Panc1 (cell line): ENCODE data around the gene KIFC3. TPM values are rescaled to one million over a fixed set of nuclear protein-coding genes. Genes with fewer than 3 reads are reported as not detected.

Experiments used
- ATAC-seq: fragments of 200-7000 bp; cut with Tn5 transposase; 2 replicates; pipeline ENCODE4 v1.9.1; 2020; ENCODE audit warnings: mild to moderate bottlenecking, moderate library complexity
- BruUV-seq: library from RNA; stranded (reverse); fragments of 400-500 nt; replicated peaks from 2 replicates; lab custom pipeline; 2021; lab: Mats Ljungman, UMichigan
- CTCF ChIA-PET: fragments of 300-600 bp; sonication (Branson Sonifier 250); formaldehyde crosslinking; loops from one replicate; lab custom pipeline; 2022; ENCODE audit warnings: antibody characterized with exemption; lab: Charles Lee
- POLR2A ChIA-PET: fragments of 300-600 bp; sonication (Branson Sonifier 250); formaldehyde crosslinking; loops from one replicate; lab custom pipeline; 2022; ENCODE audit warnings: antibody characterized with exemption; lab: Charles Lee
- DNase-seq: peaks from one replicate; pipeline ENCODE4 v3.0.0-alpha.2; 2010; ENCODE audit warnings: low read depth, low spot score
- H3K27ac ChIP-seq: 2 replicates; pipeline ENCODE4 v1.5.1; 2011; ENCODE audit warnings: mild to moderate bottlenecking, low read length, inconsistent platforms
- H3K27me3 ChIP-seq: fragments of 200-500 bp; sonication (Bioruptor generic); 2 replicates; pipeline ENCODE4 v1.6.0; 2014; ENCODE audit warnings: low read length, inconsistent platforms; ENCODE audit not compliant: control insufficient read depth, insufficient read depth
- H3K36me3 ChIP-seq: fragments of 200-500 bp; sonication (Bioruptor generic); 2 replicates; pipeline ENCODE4 v1.5.1; 2014; ENCODE audit warnings: inconsistent platforms, mild to moderate bottlenecking, low read length, moderate library complexity; ENCODE audit not compliant: control insufficient read depth, insufficient read depth
- H3K4me1 ChIP-seq: 2 replicates; pipeline ENCODE4 v1.5.1; 2011; ENCODE audit warnings: inconsistent platforms, mild to moderate bottlenecking, low read length, moderate library complexity; ENCODE audit not compliant: control insufficient read depth, insufficient read depth
- H3K4me3 ChIP-seq, 2 experiments: 2 replicates each; pipeline ENCODE4 v1.5.1; 2011 to 2012; ENCODE audit warnings: low read depth in 2 of 2, low read length in 2 of 2, mild to moderate bottlenecking in 2 of 2, inconsistent platforms in 1 of 2, moderate library complexity in 1 of 2
- H3K9me3 ChIP-seq: fragments of 200-500 bp; sonication (Bioruptor generic); 2 replicates; pipeline ENCODE4 v1.5.1; 2014; ENCODE audit warnings: low read depth, mild to moderate bottlenecking, inconsistent platforms, low read length, moderate library complexity; ENCODE audit not compliant: control insufficient read depth, insufficient read depth
- CTCF ChIP-seq: fragments of 450-650 bp; IDR thresholded peaks from 2 replicates; pipeline ENCODE4 v1.5.1; 2017; ENCODE audit warnings: mild to moderate bottlenecking
- POLR2AphosphoS5 ChIP-seq: IDR thresholded peaks from 2 replicates; pipeline ENCODE4 v1.6.1; 2012; ENCODE audit warnings: mild to moderate bottlenecking, low read depth, low read length, moderate library complexity
- REST ChIP-seq, 2 experiments: IDR thresholded peaks; 2 replicates each; pipeline ENCODE4 v1.6.1; 2011 to 2012; ENCODE audit warnings: low read depth in 2 of 2, control low read depth in 1 of 2, low read length in 1 of 2, mild to moderate bottlenecking in 1 of 2, moderate library complexity in 1 of 2; ENCODE audit not compliant: insufficient read depth in 1 of 2
- SIN3A ChIP-seq: IDR thresholded peaks from 2 replicates; pipeline ENCODE4 v1.6.1; 2012; ENCODE audit warnings: low read depth, mild to moderate bottlenecking, low read length, moderate library complexity, borderline replicate concordance; ENCODE audit not compliant: insufficient read depth
- TCF7L2 ChIP-seq: IDR thresholded peaks from 2 replicates; pipeline ENCODE4 v1.6.1; 2011; ENCODE audit warnings: mild to moderate bottlenecking, low read depth, low read length, inconsistent platforms
- in situ Hi-C: cut with HindIII; loops from 2 replicates; pipeline ENCODE4 v1.10.0; 2016; ENCODE audit warnings: low sequenced_read_pairs, low pct_unique_long_range_greater_than_20kb
- intact Hi-C: fragments of 100-400 bp; cut with micrococcal nuclease; formaldehyde crosslinking; loops from one replicate; pipeline ENCODE4 v1.10.0; 2022; ENCODE audit not compliant: unreplicated experiment
- total RNA-seq: library from RNA; stranded (reverse); gene quantifications from one replicate; pipeline ENCODE4 v1.2.1, GENCODE V29; 2021; ENCODE audit not compliant: unreplicated experiment

KIFC3 gene
- total RNA-seq, 1 experiment from 2014 or later, result 51.5 TPM

GRCh38 chr16:57794849-57795430 lies 7.4 kb downstream of the KIFC3 start:
- POLR2A ChIA-PET, result no interaction called here
- H3K4me3 ChIP-seq, result no peak overlapping the region
- in situ Hi-C loops, result no loop called here
- no peak for DNase-seq
- H3K27ac ChIP-seq, result no peak overlapping the region
- no peaks in the 10 kb centered on the region for H3K27me3 ChIP-seq
- TF ChIP-seq CTCF, result no peak
- no peak for TF ChIP-seq SIN3A
- TF ChIP-seq POLR2AphosphoS5, result no peak
- TF ChIP-seq TCF7L2, result no peak
- TF ChIP-seq REST (IDR thresholded peaks at IDR 0.05; ENCODE audit: insufficient read depth in 1 of 2, low read depth in 2 of 2, low read length in 1 of 2), result no peak
- peaks cover 4% of the 10 kb centered on the region for H3K4me1 ChIP-seq
- BruUV-seq, result no TSS peak
- CTCF ChIA-PET, result interaction anchor here (0.8 to 1.1 kb wide), 2 partner anchors 68 to 145 kb away, joined by 3 to 5 read pairs; no protein-coding TSS in a partner anchor
- H3K36me3 ChIP-seq, result no peaks in the 10 kb centered on the region
- H3K9me3 ChIP-seq, result no peaks in the 10 kb centered on the region
- intact Hi-C loops, result loop anchor here (2.0 kb wide), 1 partner anchor 68 kb away; no protein-coding TSS in a partner anchor
- peak; percentile 45; the same call in 1 of the 2 replicates for ATAC-seq

GRCh38 chr16:57791893-57792461 lies 10.3 kb downstream of the KIFC3 start:
- ChIA-PET CTCF (no interaction called here), POLR2A (interaction anchor here (0.7 kb wide), 1 partner anchor 25 kb away, joined by 8 read pairs; no protein-coding TSS in a partner anchor)
- no peaks in the 10 kb centered on the region for H3K9me3 ChIP-seq
- intact Hi-C loops, result no loop called here
- no TSS peak for BruUV-seq
- TF ChIP-seq REST (IDR thresholded peaks at IDR 0.05; ENCODE audit: insufficient read depth in 1 of 2, low read depth in 2 of 2, low read length in 1 of 2) (no peak), SIN3A (no peak), POLR2AphosphoS5 (no peak), TCF7L2 (no peak), CTCF (no peak)
- H3K27me3 ChIP-seq, result no peaks in the 10 kb centered on the region
- no peaks in the 10 kb centered on the region for H3K36me3 ChIP-seq
- no peak overlapping the region for H3K27ac ChIP-seq
- in situ Hi-C loops, result no loop called here
- DNase-seq (no peak), ATAC-seq (no peak)
- H3K4me3 ChIP-seq, result no peak overlapping the region
- H3K4me1 ChIP-seq, result no peaks in the 10 kb centered on the region
